DND-41 (cell line): ENCODE measurements around the gene KRT80.

Experiments
- CTCF ChIP-seq: IDR thresholded peaks from 2 replicates; pipeline ENCODE4 v1.5.1; 2012; ENCODE audit warnings: borderline replicate concordance, low read length, moderate library complexity, mild to moderate bottlenecking; ENCODE audit not compliant: poor library complexity, severe bottlenecking; ENCODE audit errors: extremely low read depth
- EZH2 ChIP-seq: IDR thresholded peaks from 3 replicates; pipeline ENCODE4 v1.6.1; 2012; ENCODE audit warnings: borderline replicate concordance, low read depth, mild to moderate bottlenecking, moderate library complexity, low read length, inconsistent platforms; ENCODE audit not compliant: severe bottlenecking

GRCh38 chr12:52169886-52170285 is 21.9 kb downstream of the KRT80 start:
- TF ChIP-seq CTCF (no peak), EZH2 (no peak)
